Activated CD4-positive, alpha-beta T cell treated with anti-CD3 and anti-CD28 coated beads, Interleukin-10, Interleukin-2, amounts not matched to agents 100 ng/mL and 50 ng/mL, durations not matched to agents 16 hours and 8 hours (primary cell): ENCODE data around the gene HK2.
"Not testable (repeated sequence)": the region's sequence is repeated elsewhere in the genome, so short reads cannot be mapped to it uniquely, and the experiment has no call there.

Experiments
- DNase-seq: peaks from one replicate; pipeline ENCODE4 v3.0.0-alpha.2; 2020

Gene HK2

GRCh38 chr2:74906395-74906794 is 72.5 kb downstream of the HK2 start:
- no peak for DNase-seq

GRCh38 chr2:74907560-74907959 is 73.6 kb downstream of the HK2 start:
- DNase-seq = not testable (repeated sequence)

- DNase-seq = no peak
These were observed 75.0 kb downstream of the HK2 start for GRCh38 chr2:74908748-74909444.

GRCh38 chr2:74910245-74910644 is 76.3 kb downstream of the HK2 start:
- no peak for DNase-seq

- no peak for DNase-seq
These were observed 77.1 kb downstream of the HK2 start for GRCh38 chr2:74911061-74911460.

- peak; percentile 68 for DNase-seq
These were observed 81.8 kb downstream of the HK2 start for GRCh38 chr2:74915743-74916142.

- DNase-seq = no peak
These were observed 82.5 kb downstream of the HK2 start for GRCh38 chr2:74916394-74916793.

- no peak for DNase-seq
These were observed 84.0 kb downstream of the HK2 start for GRCh38 chr2:74917702-74918619.

GRCh38 chr2:74919827-74920226 is 85.9 kb downstream of the HK2 start:
- DNase-seq = peak; percentile 73

- DNase-seq = no peak
These were observed 87.4 kb downstream of the HK2 start for GRCh38 chr2:74921236-74921736.

GRCh38 chr2:74922592-74923227 is 88.8 kb downstream of the HK2 start:
- DNase-seq = no peak

- DNase-seq = no peak
These were observed 90.7 kb downstream of the HK2 start for GRCh38 chr2:74924463-74925265.

- DNase-seq = no peak
These were observed 91.4 kb downstream of the HK2 start for GRCh38 chr2:74925361-74925786.

- DNase-seq = no peak
These were observed 93.7 kb downstream of the HK2 start for GRCh38 chr2:74927621-74928020.

- no peak for DNase-seq
These were observed 97.0 kb downstream of the HK2 start for GRCh38 chr2:74930811-74931486.

GRCh38 chr2:74931940-74932339 is 98.0 kb downstream of the HK2 start:
- no peak for DNase-seq

GRCh38 chr2:74935975-74936391 is 102.1 kb downstream of the HK2 start:
- no peak for DNase-seq

- DNase-seq = no peak
These were observed 103.4 kb downstream of the HK2 start for GRCh38 chr2:74937221-74937880.

GRCh38 chr2:74938264-74938663 is 104.3 kb downstream of the HK2 start:
- no peak for DNase-seq

GRCh38 chr2:74939919-74940812 is 106.2 kb downstream of the HK2 start:
- no peak for DNase-seq
